GM21447 (cell line): ENCODE measurements around the gene UBAC1.
"Not testable (repeated sequence)": the region's sequence is repeated elsewhere in the genome, so short reads cannot be mapped to it uniquely, and the experiment has no call there.

ENCODE experiments used
- ATAC-seq: cut with Tn5 transposase; IDR thresholded peaks from one replicate; pipeline ENCODE4 v1.9.1; 2021; ENCODE audit not compliant: unreplicated experiment

Gene UBAC1

GRCh38 chr9:135960411-135961276, 529 bp downstream of the UBAC1 start:
- ATAC-seq: peak; percentile 17

GRCh38 chr9:135959814-135960213, 1.4 kb downstream of the UBAC1 start:
- no peak for ATAC-seq

GRCh38 chr9:135958485-135958884, 2.7 kb downstream of the UBAC1 start:
- ATAC-seq: no peak

GRCh38 chr9:135957431-135957830, 3.7 kb downstream of the UBAC1 start:
- ATAC-seq: no peak

GRCh38 chr9:135956802-135957174, 4.4 kb downstream of the UBAC1 start:
- no peak for ATAC-seq

- no peak for ATAC-seq
Observed at GRCh38 chr9:135955934-135956801, 5.0 kb downstream of the UBAC1 start.

- ATAC-seq: no peak
Observed at GRCh38 chr9:135952664-135953206, 8.4 kb downstream of the UBAC1 start.

- ATAC-seq: no peak
Observed at GRCh38 chr9:135951889-135952663, 9.1 kb downstream of the UBAC1 start.

GRCh38 chr9:135951310-135951709, 9.9 kb downstream of the UBAC1 start:
- ATAC-seq: not testable (repeated sequence)

- not testable (repeated sequence) for ATAC-seq
Observed at GRCh38 chr9:135950841-135951240, 10.3 kb downstream of the UBAC1 start.

GRCh38 chr9:135950135-135950682, 11.0 kb downstream of the UBAC1 start:
- no peak for ATAC-seq

GRCh38 chr9:135949501-135950134, 11.6 kb downstream of the UBAC1 start:
- ATAC-seq: no peak

GRCh38 chr9:135948968-135949367, 12.2 kb downstream of the UBAC1 start:
- no peak for ATAC-seq

GRCh38 chr9:135948446-135948845, 12.7 kb downstream of the UBAC1 start:
- ATAC-seq: no peak

- no peak for ATAC-seq
Observed at GRCh38 chr9:135947582-135947981, 13.6 kb downstream of the UBAC1 start.

- not testable (repeated sequence) for ATAC-seq
Observed at GRCh38 chr9:135947105-135947504, 14.1 kb downstream of the UBAC1 start.

GRCh38 chr9:135946392-135946994, 14.7 kb downstream of the UBAC1 start:
- ATAC-seq: no peak

GRCh38 chr9:135945969-135946368, 15.2 kb downstream of the UBAC1 start:
- ATAC-seq: no peak

GRCh38 chr9:135944444-135945252, 16.5 kb downstream of the UBAC1 start:
- no peak for ATAC-seq
